SK-N-SH (cell line): ENCODE results near the gene CPTP. TPM values are rescaled to one million over a fixed set of nuclear protein-coding genes. Genes with fewer than 3 reads are reported as not detected.
A peak's percentile ranks its signal among the peaks of the same experiment; 100 is the strongest.

Experiments
- CTCF ChIA-PET: fragments of 300-600, 350-600 bp; formaldehyde crosslinking; extraction: SDS; loops from one replicate; lab custom pipeline; 2021; lab: Yijun Ruan, JAX
- POLR2A ChIA-PET: fragments of 350-600 bp; sonication (Branson Sonifier 250); formaldehyde crosslinking; extraction: SDS; loops from one replicate; lab custom pipeline; 2020; ENCODE audit warnings: antibody characterized with exemption, inconsistent platforms; lab: Yijun Ruan, JAX
- DNase-seq: peaks from one replicate; pipeline ENCODE4 v3.0.0; 2012
- H2AFZ ChIP-seq: fragments of 200-600 bp; sonication (generic); 2 replicates; pipeline ENCODE4 v1.8.1; 2016; ENCODE audit warnings: antibody characterized with exemption, mild to moderate bottlenecking, low read depth
- H3F3A ChIP-seq: fragments of 200-600 bp; sonication (generic); replicated peaks from 2 replicates; pipeline ENCODE3; 2016; ENCODE audit warnings: antibody characterized with exemption, mild to moderate bottlenecking; ENCODE audit not compliant: insufficient read depth
- H3K27ac ChIP-seq, 2 experiments: fragments of 200-500 bp in 1 of 2; fragments of 200-600 bp in 1 of 2; sonication (Bioruptor generic) in 1 of 2; sonication (generic), shearing (Covaris generic) in 1 of 2; 2 replicates each; pipeline versions ENCODE4 v1.5.1 to v1.6.1; 2014 to 2016; ENCODE audit warnings: low read depth in 2 of 2, inconsistent platforms in 1 of 2, low read length in 1 of 2, mild to moderate bottlenecking in 1 of 2, mixed read lengths in 1 of 2
- H3K27me3 ChIP-seq: fragments of 200-600 bp; sonication (generic), shearing (Covaris generic); 2 replicates; pipeline ENCODE4 v1.6.1; 2016; ENCODE audit warnings: mixed run types; ENCODE audit not compliant: insufficient read depth
- H3K36me3 ChIP-seq, 2 experiments: fragments of 200-500 bp in 1 of 2; fragments of 200-600 bp in 1 of 2; sonication (Bioruptor generic) in 1 of 2; sonication (generic) in 1 of 2; replicated peaks in 1 of 2; 2 replicates each; pipeline versions ENCODE3 to v1.5.1; 2014 to 2016; ENCODE audit warnings: low read length in 1 of 2, mild to moderate bottlenecking in 1 of 2; ENCODE audit not compliant: insufficient read depth in 2 of 2, control insufficient read depth in 1 of 2
- H3K4me1 ChIP-seq, 2 experiments: fragments of 200-500 bp in 1 of 2; fragments of 200-600 bp in 1 of 2; sonication (Bioruptor generic) in 1 of 2; sonication (generic), shearing (Covaris generic) in 1 of 2; 2 replicates each; pipeline versions ENCODE4 v1.5.1 to v1.6.1; 2014 to 2016; ENCODE audit warnings: low read depth in 1 of 2, low read length in 1 of 2, mixed run types in 1 of 2; ENCODE audit not compliant: insufficient read depth in 2 of 2, control insufficient read depth in 1 of 2
- H3K4me2 ChIP-seq: fragments of 200-600 bp; sonication (generic), shearing (Covaris generic); 2 replicates; pipeline ENCODE4 v1.6.1; 2017; ENCODE audit warnings: mixed run types
- H3K4me3 ChIP-seq, 2 experiments: fragments of 200-500 bp in 1 of 2; fragments of 200-600 bp in 1 of 2; sonication (Bioruptor generic) in 1 of 2; sonication (generic), shearing (Covaris generic) in 1 of 2; 2 replicates each; pipeline versions ENCODE4 v1.5.1 to v1.8.1; 2014 to 2016; ENCODE audit warnings: low read depth in 2 of 2, inconsistent platforms in 1 of 2, low read length in 1 of 2, mild to moderate bottlenecking in 1 of 2, mixed read lengths in 1 of 2, moderate library complexity in 1 of 2
- H3K79me2 ChIP-seq: fragments of 200-600 bp; sonication (generic); 2 replicates; pipeline ENCODE4 v1.8.1; 2017; ENCODE audit warnings: mild to moderate bottlenecking; ENCODE audit not compliant: insufficient read depth
- H3K9ac ChIP-seq: fragments of 200-600 bp; sonication (generic); 2 replicates; pipeline ENCODE4 v1.6.1; 2017; ENCODE audit warnings: mixed run types
- H3K9me2 ChIP-seq: fragments of 200-600 bp; sonication (generic); 2 replicates; pipeline ENCODE4 v1.6.1; 2017; ENCODE audit warnings: mixed run types
- H3K9me3 ChIP-seq: fragments of 200-600 bp; sonication (generic); 2 replicates; pipeline ENCODE4 v1.6.1; 2017; ENCODE audit warnings: mixed run types, mild to moderate bottlenecking, moderate library complexity
- H4K20me1 ChIP-seq: fragments of 200-600 bp; sonication (generic); 2 replicates; pipeline ENCODE4 v1.6.1; 2017; ENCODE audit warnings: mild to moderate bottlenecking, mixed run types; ENCODE audit not compliant: insufficient read depth
- CHD2 ChIP-seq: fragments of 150-350 bp; IDR thresholded peaks from 2 replicates; pipeline ENCODE4 v1.6.1; 2018; ENCODE audit warnings: low read length; ENCODE audit not compliant: partially characterized antibody
- EP300 ChIP-seq, 2 experiments: IDR thresholded peaks; 2 replicates each; pipeline versions ENCODE4 v1.4.0 to v1.6.1; 2012; ENCODE audit warnings: borderline replicate concordance in 1 of 2, low read depth in 1 of 2, low read length in 1 of 2
- GATA2 ChIP-seq: sonication (generic); formaldehyde crosslinking; IDR thresholded peaks from 2 replicates; pipeline ENCODE4 v1.5.0; 2020; ENCODE audit warnings: mild to moderate bottlenecking, missing genetic modification reagents
- MAX ChIP-seq: IDR thresholded peaks from 2 replicates; pipeline ENCODE4 v1.4.0; 2012; ENCODE audit warnings: low read depth
- PBX3 ChIP-seq: IDR thresholded peaks from 2 replicates; pipeline ENCODE4; 2012
- REST ChIP-seq: IDR thresholded peaks from 2 replicates; pipeline ENCODE4 v1.6.1; 2012; ENCODE audit warnings: mild to moderate bottlenecking, low read depth, low read length, moderate library complexity
- RFX5 ChIP-seq: IDR thresholded peaks from 2 replicates; pipeline ENCODE4 v1.6.1; 2012; ENCODE audit warnings: mild to moderate bottlenecking, improper control_type of control experiment, low read length
- RXRA ChIP-seq: IDR thresholded peaks from 2 replicates; pipeline ENCODE4 v1.4.0; 2012; ENCODE audit warnings: low read depth, mild to moderate bottlenecking, borderline replicate concordance
- WGBS: methylation state at CpG from one replicate; pipeline ENCODE4 v1.1.6; 2017; ENCODE audit warnings: low lambda C conversion rate; 5-methylcytosine and 5-hydroxymethylcytosine counted together
- polyA plus RNA-seq, 3 experiments: library from polyadenylated mRNA; depleted of rRNA; stranded (reverse); fragments of >200 nt; gene quantifications; 2 replicates each; pipeline ENCODE4 v1.2.3, GENCODE V29; 2012

CPTP gene
- polyA plus RNA-seq, 1 of the 3 experiments (the other 2 are of a cell fraction) = 13.4 TPM

- CTCF ChIA-PET = interaction anchor here (1.0 to 5.1 kb wide), 3 partner anchors 9 to 20 kb away, joined by 3 to 48 read pairs (median 10); partner anchors contain the start of gene AURKAIP1
- POLR2A ChIA-PET = interaction anchor here (1.0 to 1.3 kb wide), 2 partner anchors 17 to 21 kb away, joined by 4 to 6 read pairs; partner anchors contain the start of gene AURKAIP1
- WGBS = no CpG with 5 or more reads among the region's 116 CpGs
- Histone ChIP-seq H2AFZ (no peak overlapping the region), H3K27me3 (no peaks in the 10 kb centered on the region), H3K9me3 (no peaks in the 10 kb centered on the region), H3K79me2 (no peaks in the 10 kb centered on the region), H3K36me3 (no peaks in the 10 kb centered on the region), H3K4me3 (peak overlapping the region in 1 of 2 experiments; percentile 31; a peak in 1 of 4 replicates), H3K4me1 (peaks cover 7 to 51% of the 10 kb centered on the region in 2 experiments; a peak in 2 of 4 replicates), H3K9ac (no peak overlapping the region), H3K4me2 (no peak overlapping the region), H3F3A (peaks cover 9% of the 10 kb centered on the region), H3K9me2 (no peaks in the 10 kb centered on the region), H3K27ac (no peak overlapping the region), H4K20me1 (no peaks in the 10 kb centered on the region)
- TF ChIP-seq PBX3 (peak; percentile 15; the same call in 1 of the 2 replicates), RXRA (no peak)
- peak; percentile 63 for DNase-seq
Observed at GRCh38 chr1:1354271-1355247, 30.0 kb downstream of the CPTP start.

GRCh38 chr1:1355416-1355815, 30.8 kb downstream of the CPTP start:
- Histone ChIP-seq H4K20me1 (no peaks in the 10 kb centered on the region), H2AFZ (no peak overlapping the region), H3K4me1 (peaks cover 13 to 59% of the 10 kb centered on the region in 2 experiments; a peak in 3 of 4 replicates), H3K27me3 (no peaks in the 10 kb centered on the region), H3K4me2 (no peak overlapping the region), H3K79me2 (no peaks in the 10 kb centered on the region)
- CTCF ChIA-PET = interaction anchor here (1.0 to 5.1 kb wide), 3 partner anchors 10 to 19 kb away, joined by 3 to 48 read pairs (median 10); partner anchors contain the start of gene AURKAIP1
- TF ChIP-seq CHD2 (no peak), PBX3 (no peak), REST (no peak), MAX (peak; percentile 60; the same call in 1 of the 2 replicates), EP300 (IDR thresholded peaks at IDR 0.05; ENCODE audit: borderline replicate concordance in 1 of 2, low read depth in 1 of 2, low read length in 1 of 2) (no peak), RXRA (no peak), RFX5 (no peak), GATA2 (no peak)
- TF ChIP-seq, all 33 proteins: peak for 1
- WGBS = 1% methylated on average over 15 of the region's 52 CpGs
- Histone ChIP-seq H3K9me2 (no peaks in the 10 kb centered on the region), H3K9me3 (no peaks in the 10 kb centered on the region), H3K9ac (no peak overlapping the region), H3K27ac (peak overlapping the region in 1 of 2 experiments; percentile 34; a peak in 1 of 4 replicates), H3F3A (peaks cover 9% of the 10 kb centered on the region), H3K36me3 (no peaks in the 10 kb centered on the region), H3K4me3 (peak overlapping the region in 1 of 2 experiments; percentile 39; a peak in 2 of 4 replicates)
- peak; percentile 87 for DNase-seq
- POLR2A ChIA-PET = interaction anchor here (1.0 to 1.3 kb wide), 2 partner anchors 16 to 20 kb away, joined by 4 to 6 read pairs; partner anchors contain the start of gene AURKAIP1
